NCI-H510A treated with DMSO at 0.1 percent for 48 hours (cell line): ENCODE results near the gene MARCHF3.
A peak's percentile ranks its signal among the peaks of the same experiment; 100 is the strongest.
"Not testable (repeated sequence)": the region's sequence is repeated elsewhere in the genome, so short reads cannot be mapped to it uniquely, and the experiment has no call there.

Experiments
- DNase-seq: peaks from one replicate; lab custom pipeline; 2025; lab: John Stamatoyannopoulos, UW

Gene MARCHF3

GRCh38 chr5:127012916-127013315 lies 17.4 kb downstream of the MARCHF3 start:
- no peak for DNase-seq

- DNase-seq, result no peak
These were observed 18.3 kb downstream of the MARCHF3 start for GRCh38 chr5:127011961-127012644.

- no peak for DNase-seq
These were observed 19.2 kb downstream of the MARCHF3 start for GRCh38 chr5:127011153-127011552.

GRCh38 chr5:127010362-127010761 lies 20.0 kb downstream of the MARCHF3 start:
- no peak for DNase-seq

- DNase-seq, result no peak
These were observed 20.6 kb downstream of the MARCHF3 start for GRCh38 chr5:127009784-127010183.

GRCh38 chr5:127008300-127008975 lies 21.9 kb downstream of the MARCHF3 start:
- no peak for DNase-seq

GRCh38 chr5:127007522-127007921 lies 22.8 kb downstream of the MARCHF3 start:
- no peak for DNase-seq

- no peak for DNase-seq
These were observed 23.6 kb downstream of the MARCHF3 start for GRCh38 chr5:127006744-127007143.

GRCh38 chr5:127005282-127005681 lies 25.1 kb downstream of the MARCHF3 start:
- DNase-seq, result not testable (repeated sequence)

- DNase-seq, result no peak
These were observed 25.6 kb downstream of the MARCHF3 start for GRCh38 chr5:127004721-127005120.

- no peak for DNase-seq
These were observed 26.4 kb downstream of the MARCHF3 start for GRCh38 chr5:127003798-127004495.

- DNase-seq, result no peak
These were observed 28.0 kb downstream of the MARCHF3 start for GRCh38 chr5:127002390-127002789.

GRCh38 chr5:127001621-127002296 lies 28.6 kb downstream of the MARCHF3 start:
- no peak for DNase-seq

GRCh38 chr5:126998895-126999570 lies 31.3 kb downstream of the MARCHF3 start:
- peak; percentile 16 for DNase-seq

- peak; percentile 32 for DNase-seq
These were observed 32.1 kb downstream of the MARCHF3 start for GRCh38 chr5:126998201-126998631.

GRCh38 chr5:126995689-126996088 lies 34.7 kb downstream of the MARCHF3 start:
- no peak for DNase-seq

GRCh38 chr5:126995039-126995438 lies 35.3 kb downstream of the MARCHF3 start:
- DNase-seq, result no peak

- no peak for DNase-seq
These were observed 35.9 kb downstream of the MARCHF3 start for GRCh38 chr5:126994485-126994884.

- no peak for DNase-seq
These were observed 42.3 kb downstream of the MARCHF3 start for GRCh38 chr5:126988021-126988569.

GRCh38 chr5:126987271-126987899 lies 43.0 kb downstream of the MARCHF3 start:
- no peak for DNase-seq

GRCh38 chr5:126984632-126985031 lies 45.7 kb downstream of the MARCHF3 start:
- no peak for DNase-seq
